CD4-positive, alpha-beta T cell (primary cell): ENCODE results near the gene SELPLG. TPM values are rescaled to one million over a fixed set of nuclear protein-coding genes. Genes with fewer than 3 reads are reported as not detected.
"Not testable (repeated sequence)": the region's sequence is repeated elsewhere in the genome, so short reads cannot be mapped to it uniquely, and the experiment has no call there.

Source experiments
- ATAC-seq: fragments of 200-7000 bp; cut with Tn5 transposase; one replicate; pipeline ENCODE4 v1.10.0; 2022; ENCODE audit warnings: mild to moderate bottlenecking; ENCODE audit not compliant: poor library complexity
- CTCF ChIA-PET: fragments of 350-600 bp; sonication (Branson Sonifier 250); formaldehyde crosslinking; loops from one replicate; lab custom pipeline; 2021; ENCODE audit warnings: antibody characterized with exemption, inconsistent platforms; lab: Charles Lee
- POLR2A ChIA-PET: fragments of 350-600 bp; sonication (Branson Sonifier 250); formaldehyde crosslinking; loops from one replicate; lab custom pipeline; 2021; ENCODE audit warnings: antibody characterized with exemption, inconsistent platforms; lab: Charles Lee
- DNase-seq, 14 experiments: peaks; one replicate each; pipeline ENCODE4 v3.0.0-alpha.2; 2013 to 2020; ENCODE audit warnings: mixed read lengths in 2 of 14
- H3K27ac ChIP-seq, 2 donors: one replicate each; pipeline versions ENCODE4 v1.5.1 to v1.7.0; 2013; ENCODE audit warnings: low read length in 2 of 2, low read depth in 1 of 2, mild to moderate bottlenecking in 1 of 2
- H3K27me3 ChIP-seq, 2 experiments: 1 replicate in 1 of 2; 2 replicates in 1 of 2; pipeline versions ENCODE4 v1.6.1 to v1.7.0; 2013; ENCODE audit warnings: low read length in 2 of 2, control low read depth in 1 of 2, mild to moderate bottlenecking in 1 of 2, moderate library complexity in 1 of 2; ENCODE audit not compliant: insufficient read depth in 2 of 2, control insufficient read depth in 1 of 2
- H3K36me3 ChIP-seq: one replicate; pipeline ENCODE4 v1.6.1; 2013; ENCODE audit warnings: low read length, control low read depth; ENCODE audit not compliant: insufficient read depth
- H3K4me1 ChIP-seq: one replicate; pipeline ENCODE4 v1.6.1; 2013; ENCODE audit warnings: low read length, control low read depth; ENCODE audit not compliant: insufficient read depth
- H3K4me3 ChIP-seq: one replicate; pipeline ENCODE4 v1.5.1; 2013; ENCODE audit warnings: mild to moderate bottlenecking, low read length, moderate library complexity
- H3K9me3 ChIP-seq, 2 experiments: 1 replicate in 1 of 2; 2 replicates in 1 of 2; pipeline versions ENCODE4 v1.6.1 to v1.7.0; 2013; ENCODE audit warnings: low read length in 2 of 2, mild to moderate bottlenecking in 2 of 2, control low read depth in 1 of 2, moderate library complexity in 1 of 2; ENCODE audit not compliant: control insufficient read depth in 1 of 2, insufficient read depth in 1 of 2
- H3K27ac Mint-ChIP-seq: one replicate; pipeline ENCODE4 v1.8.0; 2020; ENCODE audit warnings: mixed read lengths
- H3K27me3 Mint-ChIP-seq: one replicate; pipeline ENCODE4 v1.8.0; 2021; ENCODE audit warnings: mixed read lengths
- H3K36me3 Mint-ChIP-seq: one replicate; pipeline ENCODE4 v1.8.0; 2021; ENCODE audit warnings: low read depth, mixed read lengths
- H3K4me1 Mint-ChIP-seq: one replicate; pipeline ENCODE4 v1.8.0; 2021; ENCODE audit warnings: low read depth, mixed read lengths
- H3K4me3 Mint-ChIP-seq: one replicate; pipeline ENCODE4 v1.8.0; 2020; ENCODE audit warnings: mild to moderate bottlenecking, mixed read lengths
- H3K9me3 Mint-ChIP-seq: one replicate; pipeline ENCODE4 v1.8.0; 2020; ENCODE audit warnings: mixed read lengths
- CTCF ChIP-seq: fragments of 200-600 bp; IDR thresholded peaks from one replicate; pipeline ENCODE4 v1.8.0; 2022; ENCODE audit warnings: antibody characterized with exemption, mild to moderate bottlenecking
- intact Hi-C, 2 experiments: fragments of 100-400 bp; cut with DNase I in 1 of 2; cut with micrococcal nuclease in 1 of 2; formaldehyde crosslinking; loops; one replicate each; pipeline versions ENCODE4 v1.15.1 to v1.9.0; 2023 to 2025; cut with DNase I, micrococcal nuclease
- total RNA-seq, 174 experiments: library from RNA in 2 of 174; stranded (reverse) in 2 of 174; gene quantifications; one replicate each; pipeline ENCODE4 v1.2.3 and lab custom pipeline; 2021 to 2026

Gene SELPLG
- total RNA-seq, 2 experiments from 2014 or later = 25.7 to 27.8 TPM

GRCh38 chr12:108620236-108620879, 13.3 kb downstream of the SELPLG start:
- ChIA-PET CTCF (interaction anchor here (6.5 to 7.0 kb wide), 2 partner anchors 11 to 54 kb away, joined by 102 to 128 read pairs; partner anchors contain the start of genes ISCU and SELPLG), POLR2A (interaction anchor here (1.0 to 8.6 kb wide), 6 partner anchors 12 to 237 kb away, joined by 3 to 186 read pairs (median 3); partner anchors contain the start of genes ISCU, SART3, SELPLG and SSH1)
- Mint-ChIP-seq H3K4me3 (no peak overlapping the region), H3K36me3 (peaks cover 93% of the 10 kb centered on the region), H3K4me1 (peaks cover 65% of the 10 kb centered on the region), H3K9me3 (no peaks in the 10 kb centered on the region), H3K27me3 (no peaks in the 10 kb centered on the region), H3K27ac (peak overlapping the region; percentile 84)
- H3K4me1 ChIP-seq = peaks cover 80% of the 10 kb centered on the region
- no peak for TF ChIP-seq CTCF
- peaks cover 60% of the 10 kb centered on the region for H3K36me3 ChIP-seq
- H3K27ac ChIP-seq = no peak overlapping the region
- ATAC-seq (no peak), DNase-seq (no peak)
- no peaks in the 10 kb centered on the region for H3K27me3 ChIP-seq
- intact Hi-C loops = loop anchor here in 1 of 2 experiments (10.0 kb wide), 1 partner anchor 856 kb away; the partner anchor contains the start of gene PRDM4
- no peak overlapping the region for H3K4me3 ChIP-seq
- H3K9me3 ChIP-seq = peaks cover 0 to 10% of the 10 kb centered on the region in 2 experiments

DNA sequence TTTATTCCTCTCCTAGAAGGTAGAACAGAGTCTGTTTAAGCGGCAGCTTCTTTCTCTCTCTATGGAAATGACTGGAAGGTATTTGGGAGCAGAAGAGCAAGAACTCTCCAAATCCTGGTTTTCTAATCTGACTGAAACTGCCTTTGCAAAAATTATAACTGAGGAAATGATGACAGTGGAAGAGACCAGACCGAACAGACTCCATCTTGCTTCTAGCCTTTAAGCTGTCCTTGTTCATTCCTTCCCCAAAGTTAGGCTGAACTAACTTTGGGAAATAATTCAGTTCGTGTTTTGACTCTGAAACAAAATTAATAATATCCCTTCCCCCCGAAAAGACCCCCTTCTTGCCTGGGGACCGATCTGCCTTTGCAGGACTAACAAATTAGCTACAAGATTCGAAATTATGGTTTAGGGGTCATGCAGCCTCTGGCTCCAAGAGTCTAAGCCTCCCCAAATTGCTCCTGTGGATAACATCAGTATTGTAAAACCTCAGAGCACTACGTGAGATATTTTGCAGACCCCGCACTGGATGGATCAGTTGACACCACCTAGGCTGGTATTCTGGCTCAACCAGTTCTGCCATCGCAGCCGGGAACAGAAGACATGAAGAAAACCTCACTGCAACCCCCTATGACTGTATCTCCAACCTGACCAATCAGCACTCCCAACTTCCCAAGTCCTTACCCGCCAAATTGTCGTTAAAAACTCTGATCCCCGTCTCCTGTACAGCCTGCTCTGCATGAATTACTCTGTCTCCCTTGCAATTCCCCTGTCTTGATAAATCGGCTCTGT, 14.1 kb downstream of the SELPLG start:
- TF ChIP-seq CTCF = no peak
- Mint-ChIP-seq H3K4me1 (peaks cover 59% of the 10 kb centered on the region), H3K36me3 (peaks cover 85% of the 10 kb centered on the region), H3K9me3 (no peaks in the 10 kb centered on the region), H3K27me3 (no peaks in the 10 kb centered on the region), H3K4me3 (no peak overlapping the region), H3K27ac (peak overlapping the region; percentile 84)
- DNase-seq = no peak
- peaks cover 52% of the 10 kb centered on the region for H3K36me3 ChIP-seq
- ATAC-seq = no peak
- H3K4me1 ChIP-seq = peaks cover 72% of the 10 kb centered on the region
- no peak overlapping the region for H3K4me3 ChIP-seq
- CTCF ChIA-PET = interaction anchor here (1.1 to 7.0 kb wide), 7 partner anchors 12 to 185 kb away, joined by 3 to 128 read pairs (median 27); partner anchors contain the start of genes ISCU and SELPLG
- peaks cover 0 to 12% of the 10 kb centered on the region in 2 experiments for H3K9me3 ChIP-seq
- no peak overlapping the region for H3K27ac ChIP-seq
- POLR2A ChIA-PET = interaction anchor here (0.8 to 8.6 kb wide), 6 partner anchors 13 to 184 kb away, joined by 3 to 186 read pairs (median 4); partner anchors contain the start of genes ISCU, SART3 and SELPLG
- intact Hi-C loops = loop anchor here in 1 of 2 experiments (2.0 to 10.0 kb wide), 4 partner anchors 13 to 855 kb away; partner anchors contain the start of genes FICD, PRDM4 and SELPLG
- no peaks in the 10 kb centered on the region for H3K27me3 ChIP-seq

DNA sequence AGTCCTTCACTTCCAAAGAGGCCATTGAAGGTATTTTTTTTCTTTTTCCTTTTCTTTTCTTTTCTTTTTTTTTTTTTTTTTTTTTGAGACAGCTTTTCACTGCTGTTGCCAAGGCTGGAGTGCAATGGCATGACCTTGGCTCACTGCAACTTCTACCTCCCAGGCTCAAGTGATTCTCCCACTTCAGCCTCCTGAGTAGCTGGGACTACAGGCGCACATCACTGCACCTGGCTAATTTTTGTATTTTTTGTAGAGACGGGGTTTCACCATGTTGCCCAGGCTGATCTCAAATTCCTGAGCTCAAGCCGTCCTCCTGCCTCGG, 14.8 kb downstream of the SELPLG start:
- CTCF ChIA-PET = interaction anchor here (1.1 to 7.0 kb wide), 10 partner anchors 13 to 186 kb away, joined by 3 to 128 read pairs (median 12); partner anchors contain the start of genes ISCU and SELPLG
- Mint-ChIP-seq H3K27ac (peak overlapping the region; percentile 84), H3K4me1 (peaks cover 59% of the 10 kb centered on the region), H3K36me3 (peaks cover 79% of the 10 kb centered on the region)
- peaks cover 68% of the 10 kb centered on the region for H3K4me1 ChIP-seq
- not testable (repeated sequence) for ATAC-seq, H3K27me3 ChIP-seq, H3K27me3 Mint-ChIP-seq, H3K9me3 Mint-ChIP-seq, H3K4me3 Mint-ChIP-seq, H3K4me3 ChIP-seq, DNase-seq
- peak overlapping the region in 1 of 2 donors; percentile 80 for H3K27ac ChIP-seq
- peaks cover 0 to 12% of the 10 kb centered on the region in 2 experiments for H3K9me3 ChIP-seq
- peaks cover 46% of the 10 kb centered on the region for H3K36me3 ChIP-seq
- intact Hi-C loops = loop anchor here (1.0 to 5.0 kb wide), 6 partner anchors 10 to 184 kb away; partner anchors contain the start of genes FICD (in 1 of the 2) and SELPLG (in 1 of the 2)
- POLR2A ChIA-PET = interaction anchor here (0.8 to 8.6 kb wide), 10 partner anchors 8 to 66 kb away, joined by 3 to 186 read pairs (median 16); partner anchors contain the start of genes ISCU, SART3 and SELPLG
